Measurements from ENCODE around the gene SLC2A3.
"Not testable (repeated sequence)": the region's sequence is repeated elsewhere in the genome, so short reads cannot be mapped to it uniquely, and the experiment has no call there.

Gene SLC2A3

DNA sequence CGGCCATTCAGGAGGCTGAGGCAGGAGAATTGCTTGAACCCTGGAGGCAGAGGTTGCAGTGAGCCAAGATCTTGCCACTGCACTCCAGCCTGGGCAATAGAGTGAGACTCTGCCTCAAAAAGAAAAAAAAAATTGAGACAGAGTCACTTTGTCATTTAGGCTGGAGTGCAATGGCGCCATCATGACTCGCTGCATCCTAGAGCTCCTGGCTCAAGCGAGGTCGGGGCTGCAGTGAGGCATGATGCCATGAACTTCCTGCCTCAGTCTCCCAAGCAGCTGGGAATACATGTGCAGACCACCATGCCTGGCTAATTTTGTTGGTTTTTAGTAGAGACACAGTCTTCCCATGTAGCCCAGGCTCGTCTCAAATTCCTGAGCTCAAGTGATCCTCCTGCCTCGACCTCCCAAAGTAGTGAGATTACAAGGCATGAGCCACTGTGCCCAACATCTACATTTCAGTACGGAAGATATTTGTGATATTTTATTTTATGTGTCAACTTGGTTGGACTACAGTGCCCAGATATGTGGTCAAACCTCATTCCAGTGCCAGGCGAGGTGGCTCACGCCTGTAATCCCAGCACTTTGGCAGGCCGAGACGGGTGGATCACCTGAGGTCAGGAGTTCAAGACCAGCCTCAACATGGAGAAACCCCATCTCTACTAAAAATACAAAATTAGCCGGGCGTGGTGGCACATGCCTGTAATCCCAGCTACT is 14.4 kb upstream of the SLC2A3 start:
- not testable (repeated sequence) for DNase-seq (ENCODE audit: low spot score)

DNA sequence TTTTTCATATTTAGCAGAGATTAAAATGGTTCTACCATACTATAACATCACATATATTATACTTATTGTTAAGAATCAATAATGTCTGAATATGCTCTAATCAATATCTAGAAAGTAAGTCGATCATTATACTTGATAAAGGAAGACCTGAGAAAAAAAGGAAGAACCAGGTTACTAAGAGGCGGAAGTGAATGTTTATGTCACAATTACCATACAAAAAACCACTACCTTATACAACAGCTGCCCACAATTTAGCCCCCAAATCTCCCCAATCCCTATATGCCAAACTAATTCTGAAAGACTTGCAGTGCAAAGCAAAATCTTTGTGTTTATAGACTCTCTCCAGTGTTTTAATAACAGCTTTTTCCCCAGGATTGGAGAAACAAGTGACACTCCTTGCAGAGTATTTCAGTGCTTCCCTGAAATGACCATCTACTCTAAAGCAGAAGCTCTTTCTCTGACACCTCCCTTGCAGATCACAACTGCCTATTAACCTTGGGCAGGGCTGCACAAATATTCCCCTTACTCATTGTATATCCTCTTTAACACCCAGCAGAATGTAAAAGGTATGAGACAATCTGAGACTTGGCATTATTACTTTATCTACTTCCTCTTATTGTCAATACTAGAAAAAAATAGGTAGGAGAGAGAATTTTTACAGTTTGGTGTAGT is 12.7 kb upstream of the SLC2A3 start:
- DNase-seq (ENCODE audit: low spot score), result no peak

GRCh38 chr12:7947011-7947410 is 11.0 kb upstream of the SLC2A3 start:
- no peak for DNase-seq (ENCODE audit: low spot score)

- DNase-seq (ENCODE audit: low spot score), result not testable (repeated sequence)
These were observed 8.8 kb upstream of the SLC2A3 start for GRCh38 chr12:7944760-7945159.

DNA sequence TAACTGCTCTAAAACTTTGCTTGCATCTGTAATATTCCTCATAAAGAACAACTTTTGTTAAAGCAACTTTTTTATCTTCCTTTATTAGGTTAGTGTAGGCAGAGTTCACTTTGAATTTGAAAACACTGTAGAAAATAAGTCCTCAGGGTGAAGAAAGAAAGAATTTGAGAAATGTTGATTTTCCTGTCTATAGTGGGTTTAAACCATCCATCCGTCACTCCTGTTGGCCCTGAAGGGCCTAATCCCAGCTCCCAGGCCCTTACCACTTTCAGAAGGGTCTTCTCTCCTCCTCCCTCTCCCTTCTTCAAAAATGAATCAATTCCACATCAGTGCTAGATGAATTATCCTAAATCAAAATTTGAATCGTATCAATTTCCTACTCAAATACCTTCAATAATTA is 4.9 kb upstream of the SLC2A3 start:
- no peak for DNase-seq (ENCODE audit: low spot score)

- DNase-seq (ENCODE audit: low spot score), result no peak
These were observed 2.0 kb upstream of the SLC2A3 start for GRCh38 chr12:7937833-7938506.

DNA sequence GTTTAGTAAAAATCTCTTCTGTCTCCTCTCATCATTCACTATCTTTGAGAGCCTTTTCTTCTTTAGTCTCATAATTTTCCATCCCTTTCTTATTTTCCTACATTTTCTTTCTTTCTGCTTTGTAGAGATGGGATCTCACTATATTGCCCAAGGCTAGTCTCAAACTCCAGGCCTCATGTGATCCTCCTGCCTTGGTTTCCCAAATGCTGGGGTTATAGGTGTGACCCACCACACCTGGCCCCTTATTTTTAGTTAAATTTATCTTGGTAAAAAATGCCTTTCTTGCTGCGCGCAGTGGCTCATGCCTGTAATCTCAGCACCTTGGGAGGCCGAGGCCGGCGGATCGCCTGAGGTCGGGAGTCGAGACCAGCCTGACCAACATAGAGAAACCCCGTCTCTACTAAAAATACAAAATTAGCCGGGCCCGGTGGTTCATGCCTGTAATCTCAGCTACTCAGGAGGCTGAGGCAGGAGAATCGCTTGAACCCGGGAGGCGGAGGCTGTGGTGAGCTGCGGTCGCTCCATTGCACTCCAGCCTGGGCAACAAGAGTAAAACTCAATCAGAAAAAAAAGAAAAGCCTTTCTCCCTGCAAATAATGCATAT is 996 bp downstream of the SLC2A3 start:
- no peak for DNase-seq (ENCODE audit: low spot score)

GRCh38 chr12:7934091-7934888 is 1.7 kb downstream of the SLC2A3 start:
- DNase-seq (ENCODE audit: low spot score), result no peak

- DNase-seq (ENCODE audit: low spot score), result peak; percentile 73
These were observed 2.7 kb downstream of the SLC2A3 start for GRCh38 chr12:7933255-7933726.

- DNase-seq (ENCODE audit: low spot score), result not testable (repeated sequence)
These were observed 3.3 kb downstream of the SLC2A3 start for GRCh38 chr12:7932599-7933240.

DNA sequence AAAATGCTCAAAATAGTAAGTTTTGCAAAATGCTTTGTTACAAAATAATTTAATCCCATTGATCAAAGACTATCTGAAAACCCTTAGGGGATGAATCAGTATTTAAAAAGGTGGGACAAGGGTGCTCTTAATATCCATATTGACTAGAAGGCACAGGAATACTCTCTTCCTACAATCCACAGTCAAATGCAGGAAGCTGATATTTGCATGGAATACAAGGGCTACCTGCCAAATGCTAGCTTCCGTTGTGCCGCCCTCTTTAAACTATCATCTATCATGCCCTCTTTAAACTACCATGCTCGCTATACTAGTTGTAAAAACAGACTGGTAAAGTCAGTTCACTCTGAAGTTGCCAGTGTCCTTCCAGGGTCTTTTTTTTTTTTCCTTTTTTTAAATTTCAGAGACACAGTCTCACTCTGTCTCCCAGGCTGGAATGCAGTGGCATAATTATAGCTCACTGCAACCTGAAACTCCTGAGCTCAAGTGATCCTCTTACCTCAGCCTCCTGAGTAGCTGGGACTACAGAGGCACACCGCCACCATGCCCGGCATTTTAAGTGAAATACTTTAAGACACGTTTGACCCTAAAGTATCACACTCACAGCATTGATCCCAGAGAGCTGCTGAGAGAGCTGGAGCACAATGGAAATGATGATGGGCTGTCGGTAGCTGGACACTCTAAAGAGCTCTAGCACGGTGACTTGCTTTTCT is 6.7 kb downstream of the SLC2A3 start:
- no peak for DNase-seq (ENCODE audit: low spot score)

DNA sequence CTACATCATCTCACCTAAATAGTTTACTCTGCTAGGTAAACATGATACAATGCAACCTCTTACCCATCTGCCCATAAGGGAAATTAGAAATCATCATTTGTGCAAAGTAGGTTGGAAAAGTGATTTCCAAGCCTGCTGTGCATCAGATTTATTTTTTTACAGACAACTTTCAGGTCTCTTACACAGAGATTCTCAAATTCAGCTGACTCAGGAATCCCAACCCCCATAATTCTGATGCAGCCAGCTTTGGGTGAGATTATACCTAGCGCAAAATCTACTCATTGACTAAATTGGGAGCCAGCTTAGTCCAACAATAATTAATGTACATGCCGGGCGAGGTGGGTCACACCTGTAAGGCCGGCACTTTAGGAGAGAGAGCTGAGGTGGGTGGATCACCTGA is 8.5 kb downstream of the SLC2A3 start:
- no peak for DNase-seq (ENCODE audit: low spot score)

DNA sequence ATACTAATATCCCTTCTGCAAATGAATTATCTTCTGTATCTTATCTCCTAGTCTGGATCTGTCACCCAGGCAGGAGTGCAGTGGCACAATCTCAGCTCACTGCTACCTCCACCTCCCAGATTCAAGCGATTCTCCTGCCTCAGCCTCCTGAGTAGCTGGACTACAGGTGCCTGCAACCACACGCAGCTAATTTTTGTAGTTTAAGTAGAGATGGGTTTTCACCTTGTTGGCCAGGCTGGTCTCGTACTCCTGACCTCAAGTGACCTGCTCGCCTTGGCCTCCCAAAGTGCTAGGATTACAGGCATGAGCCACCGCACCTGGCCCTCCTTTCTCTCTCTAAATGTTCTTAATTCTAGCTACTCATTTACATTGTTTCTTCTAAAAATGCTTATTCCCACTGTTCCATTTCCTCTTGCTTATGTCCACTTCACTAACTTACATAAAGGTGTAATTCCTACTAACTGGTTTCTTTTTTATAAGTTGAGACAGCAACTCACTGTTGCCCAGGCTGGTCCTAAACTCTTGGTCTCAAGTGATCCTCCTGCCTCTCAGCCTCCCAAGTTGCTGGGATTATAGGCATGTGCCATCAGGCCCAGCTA is 9.8 kb downstream of the SLC2A3 start:
- DNase-seq (ENCODE audit: low spot score), result not testable (repeated sequence)

DNA sequence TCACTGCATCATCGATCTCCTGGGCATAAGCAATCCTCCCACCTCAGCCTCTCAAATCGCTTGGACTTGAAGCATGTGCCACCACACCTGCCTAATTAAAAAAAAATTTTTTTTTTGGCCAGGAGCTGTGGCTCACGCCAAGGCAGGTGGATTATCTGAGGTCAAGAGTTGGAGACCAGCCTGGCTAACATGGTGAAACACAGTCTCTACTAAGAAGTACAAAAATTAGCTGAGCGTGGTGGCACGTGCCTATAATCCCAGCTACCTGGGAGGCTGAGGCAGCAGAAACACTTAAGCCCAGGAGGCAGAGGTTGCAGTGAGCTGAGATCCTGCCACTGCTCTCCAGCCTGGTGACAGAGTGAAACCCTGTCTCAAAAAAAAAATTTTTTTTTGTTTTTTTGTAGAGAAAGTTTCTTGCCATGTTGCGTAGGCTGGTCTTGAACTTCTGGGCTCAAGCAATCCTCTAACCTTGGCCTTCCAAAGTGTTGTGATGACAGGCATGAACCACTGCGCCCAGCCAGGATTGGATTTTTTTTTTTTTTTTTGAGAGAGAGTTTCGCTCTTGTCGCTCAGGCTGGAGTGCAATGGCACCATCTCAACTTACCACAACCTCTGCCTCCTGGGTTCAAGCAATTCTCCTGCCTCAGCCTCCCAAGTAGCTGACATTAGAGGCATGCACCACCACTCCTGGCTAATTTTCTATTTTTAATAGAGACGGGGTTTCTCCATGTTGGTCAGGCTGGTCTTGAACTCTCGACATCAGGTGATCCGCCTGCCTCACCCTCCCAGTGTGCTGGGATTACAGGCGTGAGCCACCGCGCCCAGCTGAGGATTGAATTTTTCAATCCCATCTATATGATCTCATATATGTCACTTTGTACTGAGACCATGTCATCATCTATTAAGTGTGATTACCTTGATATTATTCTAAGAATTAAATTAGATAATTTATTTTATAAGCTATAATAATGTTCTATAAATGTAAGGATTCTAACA is 12.4 kb downstream of the SLC2A3 start:
- no peak for DNase-seq (ENCODE audit: low spot score)

DNA sequence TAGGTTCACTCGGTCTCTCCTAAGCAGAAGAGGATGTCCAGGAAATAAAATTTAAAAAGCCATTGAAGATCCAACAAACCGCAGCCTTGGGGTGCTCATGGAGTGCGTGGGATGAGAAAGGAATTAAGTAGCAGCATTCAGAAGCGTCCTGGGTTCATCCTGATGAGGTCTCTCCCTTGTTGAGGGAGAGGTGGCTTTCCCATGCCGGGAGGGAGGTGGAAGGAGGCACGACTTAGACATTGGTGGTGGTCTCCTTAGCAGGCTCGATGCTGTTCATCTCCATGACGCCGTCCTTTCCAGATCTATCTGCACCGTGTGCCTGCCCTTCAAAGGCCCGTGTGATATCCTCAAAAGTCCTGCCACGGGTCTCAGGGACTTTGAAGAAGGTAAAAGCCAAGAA is 14.8 kb downstream of the SLC2A3 start:
- not testable (repeated sequence) for DNase-seq (ENCODE audit: low spot score)

DNA sequence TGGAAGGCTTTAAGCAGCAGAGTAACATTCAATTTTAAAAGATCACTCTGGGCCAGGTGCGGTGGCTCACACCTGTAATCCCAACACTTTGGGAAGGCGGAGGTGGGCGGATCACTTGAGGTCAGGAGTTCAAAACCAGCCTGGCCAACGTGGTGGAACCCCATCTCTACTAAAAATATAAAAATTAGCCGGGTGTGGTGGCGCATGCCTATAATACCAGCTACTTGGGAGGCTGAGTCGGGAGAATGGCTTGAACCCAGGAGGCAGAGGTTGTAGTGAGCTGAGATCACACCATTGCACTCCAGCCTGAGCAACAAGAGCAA is 17.8 kb downstream of the SLC2A3 start:
- DNase-seq (ENCODE audit: low spot score), result not testable (repeated sequence)

DNA sequence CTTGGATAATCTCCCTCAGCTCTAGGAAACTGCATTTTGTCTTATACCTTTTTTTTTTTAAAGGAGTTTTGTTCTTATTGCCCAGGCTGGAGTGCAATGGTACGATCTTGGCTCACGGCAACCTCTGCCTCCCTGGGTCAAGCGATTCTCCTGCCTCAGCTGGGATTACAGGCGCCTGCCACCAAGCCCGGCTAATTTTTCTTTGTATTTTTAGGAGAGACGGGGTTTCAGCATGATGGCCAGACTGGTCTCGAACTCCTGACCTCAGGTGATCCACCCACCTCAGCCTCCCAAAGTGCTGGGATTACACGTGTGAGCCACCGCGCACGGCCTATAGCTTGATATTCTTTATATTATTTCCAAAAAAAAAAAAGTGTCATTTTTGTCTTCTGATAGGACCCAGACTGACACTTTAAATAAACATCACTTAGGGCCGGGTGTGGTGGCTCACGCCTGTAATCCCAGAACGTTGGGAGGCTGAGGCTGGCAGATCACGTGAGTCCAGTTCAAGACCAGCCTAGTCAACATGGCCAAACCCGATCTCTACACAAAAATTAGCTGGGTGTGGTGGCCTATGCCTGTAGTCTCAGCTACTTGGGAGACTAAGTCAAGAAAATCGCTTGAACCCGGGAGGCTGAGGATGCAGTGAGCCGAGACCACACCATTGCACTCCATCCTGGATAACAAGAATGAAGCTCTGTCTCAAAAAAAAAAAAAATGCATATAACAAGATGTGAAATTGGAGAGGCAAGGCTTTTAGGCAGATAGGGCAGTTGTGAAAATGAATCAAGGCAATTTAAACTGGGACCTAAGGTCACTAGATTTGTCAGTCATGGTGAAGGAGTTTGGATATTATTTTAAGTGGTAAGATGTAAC is 18.4 kb downstream of the SLC2A3 start:
- DNase-seq (ENCODE audit: low spot score), result no peak

GRCh38 chr12:7916936-7917335 is 19.1 kb downstream of the SLC2A3 start:
- DNase-seq (ENCODE audit: low spot score), result no peak
